HG03575 (cell line): ENCODE results near the gene WDR55.
A peak's percentile ranks its signal among the peaks of the same experiment; 100 is the strongest.
"Not testable (repeated sequence)": the region's sequence is repeated elsewhere in the genome, so short reads cannot be mapped to it uniquely, and the experiment has no call there.

ENCODE experiments used
- ATAC-seq: cut with Tn5 transposase; IDR thresholded peaks from one replicate; pipeline ENCODE4 v1.9.1; 2021; ENCODE audit not compliant: unreplicated experiment, insufficient number of reproducible peaks, low FRiP score; ENCODE audit errors: extremely low read depth

WDR55 gene

DNA sequence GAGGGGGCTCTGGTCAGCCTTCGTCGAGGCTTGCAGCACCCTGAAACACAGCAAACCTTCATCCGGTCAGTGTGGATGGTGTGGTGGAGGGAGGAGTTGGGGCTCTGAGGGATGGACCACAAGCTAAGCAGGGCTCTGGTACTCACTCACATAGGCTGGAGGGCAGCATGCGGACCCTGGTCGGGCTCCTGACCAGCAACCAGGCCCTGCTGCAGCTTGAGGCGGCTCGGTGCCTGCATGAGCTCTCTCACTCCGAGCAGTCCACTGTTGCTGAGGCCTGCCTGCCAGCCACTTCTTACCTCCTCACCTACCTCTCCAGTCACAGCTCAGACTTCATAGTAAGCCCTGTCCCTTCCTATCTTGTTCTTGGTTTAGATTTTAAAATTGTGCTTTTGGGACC, 23.0 kb upstream of the WDR55 start:
- no peak for ATAC-seq

DNA sequence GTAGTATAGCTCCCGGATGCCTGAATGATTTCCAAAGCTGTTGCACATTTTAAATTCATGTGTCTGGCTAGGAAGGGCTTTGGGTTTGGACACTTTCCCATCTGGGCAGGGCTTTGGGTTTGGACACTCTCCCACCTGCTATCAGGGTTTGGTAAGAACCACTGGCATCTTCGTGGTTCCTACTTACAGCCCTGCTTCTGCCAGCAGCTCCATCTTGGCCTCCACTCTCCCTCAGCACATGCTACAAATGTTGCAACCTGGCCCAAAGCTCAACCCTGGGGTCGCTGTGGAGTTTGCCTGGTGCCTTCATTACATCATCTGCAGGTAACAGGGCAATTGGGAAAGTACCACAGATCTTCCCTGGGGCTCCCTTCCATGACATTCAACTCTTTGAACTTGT, 22.0 kb upstream of the WDR55 start:
- no peak for ATAC-seq

DNA sequence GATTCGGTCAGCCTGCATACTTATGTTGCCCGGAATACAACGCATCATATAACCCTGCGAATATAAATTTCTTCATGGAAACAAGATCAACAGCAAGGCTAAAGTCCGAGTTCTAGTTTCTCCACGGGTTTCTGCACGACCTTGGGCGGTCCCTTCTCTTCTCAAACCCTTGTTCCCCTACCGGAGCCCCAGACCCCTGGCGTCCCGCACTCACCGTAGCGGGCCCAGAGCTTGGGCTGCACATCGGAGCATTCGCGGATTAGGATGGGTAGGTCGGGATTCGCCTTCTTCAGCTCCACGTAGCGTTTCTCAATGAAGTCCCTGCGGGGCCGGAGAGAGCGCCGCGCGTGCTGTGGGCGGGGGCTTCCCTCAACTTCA, 17.7 kb upstream of the WDR55 start:
- ATAC-seq = no peak

GRCh38 chr5:140658870-140659269, 5.8 kb upstream of the WDR55 start:
- no peak for ATAC-seq

GRCh38 chr5:140660371-140660770, 4.3 kb upstream of the WDR55 start:
- not testable (repeated sequence) for ATAC-seq

DNA sequence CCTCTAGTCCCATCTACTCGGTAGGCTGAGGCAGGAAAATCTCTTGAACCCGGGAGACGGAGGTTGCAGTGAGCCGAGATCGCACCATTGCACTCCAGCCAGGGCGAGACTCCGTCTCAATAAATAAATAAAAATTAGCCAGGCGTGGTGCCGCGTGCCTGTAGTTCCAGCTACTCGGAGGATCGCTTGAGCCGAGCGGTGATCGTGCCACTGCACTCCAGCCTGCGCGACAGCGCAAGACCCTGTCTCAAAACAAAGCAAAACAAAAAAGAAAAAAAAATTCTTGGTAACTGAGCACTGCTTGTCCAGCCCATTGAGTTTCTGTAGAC, 710 bp upstream of the WDR55 start:
- ATAC-seq = no peak

GRCh38 chr5:140671035-140671434, 6.3 kb downstream of the WDR55 start:
- ATAC-seq = not testable (repeated sequence)

- no peak for ATAC-seq
Measured at GRCh38 chr5:140671472-140672125, 6.9 kb downstream of the WDR55 start.

GRCh38 chr5:140672455-140673186, 7.9 kb downstream of the WDR55 start:
- no peak for ATAC-seq

DNA sequence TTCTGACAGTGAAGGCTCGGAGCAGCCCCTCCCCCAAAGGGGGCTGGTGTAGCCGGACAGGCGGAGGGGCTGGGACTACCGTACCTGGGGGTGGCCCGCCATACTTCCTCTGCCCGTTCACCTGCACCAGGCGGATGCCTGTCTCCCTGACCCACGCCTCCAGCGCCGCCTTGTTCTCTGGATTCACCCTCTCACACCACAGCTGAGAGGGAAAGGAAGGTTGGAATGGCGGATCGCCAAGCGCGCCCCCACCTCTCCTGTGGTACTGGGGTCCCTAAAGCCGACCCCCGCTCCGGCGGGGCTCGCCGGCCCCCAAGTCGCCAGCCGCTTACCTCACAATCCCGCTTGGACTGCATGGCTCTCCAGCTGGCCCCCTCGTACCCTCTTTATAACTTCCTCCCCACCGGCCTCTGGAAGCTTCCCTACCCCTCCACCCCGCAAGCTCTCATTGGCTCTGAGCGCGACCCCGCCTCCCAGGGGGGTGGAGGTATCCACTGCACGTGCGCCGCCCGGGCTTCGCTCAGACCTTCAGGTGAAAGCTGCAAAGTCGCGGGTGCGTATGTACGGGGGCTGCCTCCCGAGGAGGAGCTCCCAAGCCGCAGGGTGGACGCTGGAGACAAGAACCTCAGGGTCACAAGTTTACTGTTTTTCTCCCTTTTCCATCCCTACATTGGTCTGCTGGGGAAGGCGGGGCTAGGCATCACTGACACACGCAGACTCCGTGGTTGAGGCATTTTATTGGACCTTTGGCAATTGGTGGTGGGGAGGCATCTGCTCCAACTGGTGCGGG, 8.7 kb downstream of the WDR55 start, which contains the start of gene DND1:
Gene DND1 (minus strand): TSS at position 390 of the 790 bp plus-strand sequence. CDS start 34 bp downstream, at position 356.
- no peak for ATAC-seq

GRCh38 chr5:140674211-140674610, 9.5 kb downstream of the WDR55 start:
- no peak for ATAC-seq

DNA sequence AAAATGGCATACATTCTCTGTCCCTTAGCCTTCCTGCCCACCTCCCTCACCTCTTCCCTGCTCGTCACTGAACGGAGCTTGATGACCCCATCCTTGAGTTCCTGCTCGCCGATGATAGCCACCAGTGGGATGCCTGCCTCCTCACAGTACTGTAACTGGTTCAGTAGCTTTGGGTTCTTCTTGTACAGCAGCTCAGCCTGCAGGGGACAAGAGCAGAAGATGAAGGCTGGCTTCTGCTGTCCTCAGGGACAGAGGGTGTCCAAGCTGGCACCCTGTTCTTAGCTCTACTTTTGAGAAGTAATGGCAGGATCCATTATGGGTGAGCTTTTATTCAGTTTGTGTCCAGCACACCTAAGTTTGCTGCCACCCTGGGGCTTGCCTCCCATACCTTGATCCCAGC, 9.9 kb downstream of the WDR55 start:
- no peak for ATAC-seq

DNA sequence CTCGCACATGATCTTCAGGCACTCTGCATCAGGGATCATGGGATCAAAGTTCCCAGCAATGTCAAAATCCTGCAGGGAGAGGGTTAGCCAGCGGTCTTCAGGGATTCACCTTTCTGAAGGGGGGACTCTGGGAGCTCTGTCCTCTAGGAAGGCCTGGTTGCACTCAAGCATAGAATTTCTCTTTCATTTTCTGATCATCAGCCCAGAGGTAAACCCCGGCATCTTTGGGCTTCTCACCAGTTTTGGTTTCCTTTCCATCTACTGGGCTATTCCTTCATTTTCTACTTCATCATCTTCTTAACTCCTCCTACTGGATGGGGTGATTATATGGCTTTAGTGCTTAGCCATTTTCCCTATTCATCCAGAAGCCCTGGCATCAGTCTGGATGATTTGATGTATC, 13.2 kb downstream of the WDR55 start:
- ATAC-seq = no peak

- no peak for ATAC-seq
Measured at GRCh38 chr5:140678993-140679392, 14.3 kb downstream of the WDR55 start.

GRCh38 chr5:140690376-140690932, 25.8 kb downstream of the WDR55 start:
- no peak for ATAC-seq

- peak; percentile 73 for ATAC-seq
Measured at GRCh38 chr5:140690941-140691924, 26.5 kb downstream of the WDR55 start, which contains the start of the genes HARS1 and HARS2. HARS1 (minus strand) TSS chr5:140691370; CDS start chr5:140691304, 66 bp downstream. HARS2 (plus strand) TSS chr5:140691455; CDS start chr5:140691649, 194 bp downstream.

GRCh38 chr5:140694276-140694675, 29.6 kb downstream of the WDR55 start:
- no peak for ATAC-seq

DNA sequence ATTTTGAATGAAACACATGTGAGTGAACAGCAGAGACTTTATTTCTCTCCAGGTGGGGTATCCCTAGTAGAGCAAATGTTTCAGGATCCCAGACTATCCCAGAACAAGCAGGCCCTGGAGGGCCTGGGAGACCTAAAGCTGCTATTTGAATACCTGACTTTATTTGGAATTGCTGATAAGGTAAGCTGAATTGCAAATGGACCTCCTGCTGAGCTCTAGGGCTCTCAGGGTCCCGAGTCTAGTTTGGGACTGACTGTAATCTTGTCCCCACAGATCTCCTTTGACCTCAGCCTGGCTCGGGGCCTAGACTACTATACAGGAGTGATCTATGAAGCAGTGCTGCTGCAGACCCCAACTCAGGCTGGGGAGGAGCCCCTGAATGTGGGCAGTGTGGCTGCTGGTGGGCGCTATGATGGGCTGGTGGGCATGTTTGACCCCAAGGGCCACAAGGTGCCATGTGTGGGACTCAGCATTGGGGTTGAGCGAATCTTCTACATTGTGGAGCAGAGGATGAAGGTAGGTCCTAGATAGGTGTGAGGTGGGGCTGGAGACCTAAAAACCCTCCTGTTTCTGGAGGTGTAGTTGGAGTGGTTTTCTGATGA, 32.3 kb downstream of the WDR55 start:
- no peak for ATAC-seq
